ENCODE results near the gene SLC34A2. TPM values are rescaled to one million over a fixed set of nuclear protein-coding genes. Genes with fewer than 3 reads are reported as not detected.
"Not testable (repeated sequence)": the region's sequence is repeated elsewhere in the genome, so short reads cannot be mapped to it uniquely, and the experiment has no call there.

SLC34A2 gene
- not detected for total RNA-seq

GRCh38 chr4:25654971-25655963, at the start of gene SLC34A2:
Gene SLC34A2, plus strand, starts transcription at chr4:25655851. Its CDS starts 6,650 bp downstream, at chr4:25662501.
- H3K4me1 Mint-ChIP-seq (ENCODE audit: low read depth in 2 of 2): peaks cover 0 to 4% of the 10 kb centered on the region in 2 donors
- no peak within 1 kb of the TSS for H3K4me3 Mint-ChIP-seq
- H3K27me3 Mint-ChIP-seq: peaks cover 17 to 20% of the 10 kb centered on the region in 2 donors
- DNase-seq (ENCODE audit: low spot score): no peak
- no peak within 1 kb of the TSS for H3K27ac Mint-ChIP-seq
- H3K9me3 Mint-ChIP-seq: no peaks in the 10 kb centered on the region
- no peaks in the 10 kb centered on the region for H3K36me3 Mint-ChIP-seq
- no peak for ATAC-seq

GRCh38 chr4:25608644-25609043, 47.0 kb upstream of the SLC34A2 start:
- Mint-ChIP-seq H3K27ac (no peak overlapping the region), H3K4me3 (no peak overlapping the region), H3K4me1 (ENCODE audit: low read depth in 2 of 2) (no peaks in the 10 kb centered on the region), H3K27me3 (peaks cover 0 to 5% of the 10 kb centered on the region in 2 donors), H3K36me3 (no peaks in the 10 kb centered on the region), H3K9me3 (no peaks in the 10 kb centered on the region)
- no peak for ATAC-seq
- DNase-seq (ENCODE audit: low spot score): no peak

GRCh38 chr4:25609976-25610375, 45.7 kb upstream of the SLC34A2 start:
- no peak for ATAC-seq
- no peaks in the 10 kb centered on the region for H3K4me1 Mint-ChIP-seq (ENCODE audit: low read depth in 2 of 2)
- no peaks in the 10 kb centered on the region for H3K9me3 Mint-ChIP-seq
- no peak overlapping the region for H3K4me3 Mint-ChIP-seq
- H3K36me3 Mint-ChIP-seq: no peaks in the 10 kb centered on the region
- H3K27ac Mint-ChIP-seq: no peak overlapping the region
- peaks cover 0 to 4% of the 10 kb centered on the region in 2 donors for H3K27me3 Mint-ChIP-seq
- no peak for DNase-seq (ENCODE audit: low spot score)

- not testable (repeated sequence) for H3K9me3 Mint-ChIP-seq; H3K4me1 Mint-ChIP-seq (ENCODE audit: low read depth in 2 of 2); H3K36me3 Mint-ChIP-seq; DNase-seq (ENCODE audit: low spot score); H3K27me3 Mint-ChIP-seq; ATAC-seq; H3K4me3 Mint-ChIP-seq; H3K27ac Mint-ChIP-seq
Observed at GRCh38 chr4:25613613-25614012, 42.0 kb upstream of the SLC34A2 start.

- ATAC-seq (no peak), DNase-seq (ENCODE audit: low spot score) (no peak)
- Mint-ChIP-seq H3K27ac (no peak overlapping the region), H3K27me3 (peaks cover 0 to 3% of the 10 kb centered on the region in 2 donors), H3K36me3 (no peaks in the 10 kb centered on the region), H3K9me3 (no peaks in the 10 kb centered on the region), H3K4me3 (no peak overlapping the region), H3K4me1 (ENCODE audit: low read depth in 2 of 2) (no peaks in the 10 kb centered on the region)
Observed at GRCh38 chr4:25614807-25615206, 40.8 kb upstream of the SLC34A2 start.

GRCh38 chr4:25621027-25621930, 34.4 kb upstream of the SLC34A2 start:
- ATAC-seq: no peak

GRCh38 chr4:25624616-25625015, 31.0 kb upstream of the SLC34A2 start:
- Mint-ChIP-seq H3K27ac (no peak overlapping the region), H3K4me1 (ENCODE audit: low read depth in 2 of 2) (no peaks in the 10 kb centered on the region), H3K9me3 (no peaks in the 10 kb centered on the region), H3K27me3 (peaks cover 8 to 13% of the 10 kb centered on the region in 2 donors), H3K4me3 (no peak overlapping the region), H3K36me3 (no peaks in the 10 kb centered on the region)
- no peak for ATAC-seq
- no peak for DNase-seq (ENCODE audit: low spot score)

More at GRCh38 chr4:25621027-25621930, 34.4 kb upstream of the SLC34A2 start:
- no peak overlapping the region for H3K27ac Mint-ChIP-seq
- H3K36me3 Mint-ChIP-seq: no peaks in the 10 kb centered on the region
- no peaks in the 10 kb centered on the region for H3K4me1 Mint-ChIP-seq (ENCODE audit: low read depth in 2 of 2)
- H3K27me3 Mint-ChIP-seq: peaks cover 8 to 13% of the 10 kb centered on the region in 2 donors
- no peak overlapping the region for H3K4me3 Mint-ChIP-seq
- DNase-seq (ENCODE audit: low spot score): no peak
- H3K9me3 Mint-ChIP-seq: no peaks in the 10 kb centered on the region

GRCh38 chr4:25628451-25628850, 27.2 kb upstream of the SLC34A2 start:
- peaks cover 8 to 13% of the 10 kb centered on the region in 2 donors for H3K27me3 Mint-ChIP-seq
- DNase-seq (ENCODE audit: low spot score) (no peak), ATAC-seq (no peak)
- H3K36me3 Mint-ChIP-seq: no peaks in the 10 kb centered on the region
- H3K4me1 Mint-ChIP-seq (ENCODE audit: low read depth in 2 of 2): no peaks in the 10 kb centered on the region
- H3K4me3 Mint-ChIP-seq: no peak overlapping the region
- H3K9me3 Mint-ChIP-seq: no peaks in the 10 kb centered on the region
- H3K27ac Mint-ChIP-seq: no peak overlapping the region

- no peaks in the 10 kb centered on the region for H3K9me3 Mint-ChIP-seq
- no peak overlapping the region for H3K27ac Mint-ChIP-seq
- H3K36me3 Mint-ChIP-seq: no peaks in the 10 kb centered on the region
- no peak for DNase-seq (ENCODE audit: low spot score)
- H3K27me3 Mint-ChIP-seq: peaks cover 4 to 12% of the 10 kb centered on the region in 2 donors
- ATAC-seq: no peak
- H3K4me3 Mint-ChIP-seq: no peak overlapping the region
- H3K4me1 Mint-ChIP-seq (ENCODE audit: low read depth in 2 of 2): no peaks in the 10 kb centered on the region
Observed at GRCh38 chr4:25632135-25632534, 23.5 kb upstream of the SLC34A2 start.

- peaks cover 9 to 11% of the 10 kb centered on the region in 2 donors for H3K4me1 Mint-ChIP-seq (ENCODE audit: low read depth in 2 of 2)
- ATAC-seq: no peak
- DNase-seq (ENCODE audit: low spot score): no peak
- no peak overlapping the region for H3K4me3 Mint-ChIP-seq
- H3K9me3 Mint-ChIP-seq: no peaks in the 10 kb centered on the region
- no peak overlapping the region for H3K27ac Mint-ChIP-seq
- no peaks in the 10 kb centered on the region for H3K36me3 Mint-ChIP-seq
- peaks cover 9 to 20% of the 10 kb centered on the region in 2 donors for H3K27me3 Mint-ChIP-seq
Observed at GRCh38 chr4:25633541-25633940, 22.1 kb upstream of the SLC34A2 start.

GRCh38 chr4:25635501-25635900, 20.1 kb upstream of the SLC34A2 start:
- no peaks in the 10 kb centered on the region for H3K9me3 Mint-ChIP-seq
- no peak overlapping the region for H3K27ac Mint-ChIP-seq
- DNase-seq (ENCODE audit: low spot score): no peak
- ATAC-seq: no peak
- no peak overlapping the region for H3K4me3 Mint-ChIP-seq
- H3K27me3 Mint-ChIP-seq: peaks cover 9 to 20% of the 10 kb centered on the region in 2 donors
- H3K36me3 Mint-ChIP-seq: no peaks in the 10 kb centered on the region
- H3K4me1 Mint-ChIP-seq (ENCODE audit: low read depth in 2 of 2): peaks cover 10 to 16% of the 10 kb centered on the region in 2 donors

- Mint-ChIP-seq H3K27me3 (peaks cover 10 to 26% of the 10 kb centered on the region in 2 donors), H3K36me3 (no peaks in the 10 kb centered on the region), H3K27ac (peak overlapping the region in 1 of 2 donors; percentile 63), H3K9me3 (no peaks in the 10 kb centered on the region), H3K4me3 (no peak overlapping the region), H3K4me1 (ENCODE audit: low read depth in 2 of 2) (peaks cover 10 to 16% of the 10 kb centered on the region in 2 donors)
- ATAC-seq: no peak
- DNase-seq (ENCODE audit: low spot score): no peak
Observed at GRCh38 chr4:25637581-25638220, 17.9 kb upstream of the SLC34A2 start.

- Mint-ChIP-seq H3K9me3 (no peaks in the 10 kb centered on the region), H3K4me3 (no peak overlapping the region), H3K27ac (no peak overlapping the region), H3K36me3 (no peaks in the 10 kb centered on the region), H3K4me1 (ENCODE audit: low read depth in 2 of 2) (peaks cover 10 to 16% of the 10 kb centered on the region in 2 donors), H3K27me3 (peaks cover 10 to 26% of the 10 kb centered on the region in 2 donors)
- ATAC-seq: peak in 1 of 2 donors; percentile 44
- no peak for DNase-seq (ENCODE audit: low spot score)
Observed at GRCh38 chr4:25638221-25638601, 17.4 kb upstream of the SLC34A2 start.

All from natural killer cell treated with Interleukin-12 subunit alpha and Interleukin-12 subunit beta and Interleukin-15 and Interleukin-18, amount 100 ng/mL, for 72 hours (primary cell).